ENCODE data around the gene CCDC187. TPM values are rescaled to one million over a fixed set of nuclear protein-coding genes. Genes with fewer than 3 reads are reported as not detected.

Gene CCDC187
- total and polyA plus RNA-seq, 2 of the 13 experiments (the other 11 are each of a cell fraction or from before 2014, with no cell fraction given), result 0.03 to 0.13 TPM

DNA sequence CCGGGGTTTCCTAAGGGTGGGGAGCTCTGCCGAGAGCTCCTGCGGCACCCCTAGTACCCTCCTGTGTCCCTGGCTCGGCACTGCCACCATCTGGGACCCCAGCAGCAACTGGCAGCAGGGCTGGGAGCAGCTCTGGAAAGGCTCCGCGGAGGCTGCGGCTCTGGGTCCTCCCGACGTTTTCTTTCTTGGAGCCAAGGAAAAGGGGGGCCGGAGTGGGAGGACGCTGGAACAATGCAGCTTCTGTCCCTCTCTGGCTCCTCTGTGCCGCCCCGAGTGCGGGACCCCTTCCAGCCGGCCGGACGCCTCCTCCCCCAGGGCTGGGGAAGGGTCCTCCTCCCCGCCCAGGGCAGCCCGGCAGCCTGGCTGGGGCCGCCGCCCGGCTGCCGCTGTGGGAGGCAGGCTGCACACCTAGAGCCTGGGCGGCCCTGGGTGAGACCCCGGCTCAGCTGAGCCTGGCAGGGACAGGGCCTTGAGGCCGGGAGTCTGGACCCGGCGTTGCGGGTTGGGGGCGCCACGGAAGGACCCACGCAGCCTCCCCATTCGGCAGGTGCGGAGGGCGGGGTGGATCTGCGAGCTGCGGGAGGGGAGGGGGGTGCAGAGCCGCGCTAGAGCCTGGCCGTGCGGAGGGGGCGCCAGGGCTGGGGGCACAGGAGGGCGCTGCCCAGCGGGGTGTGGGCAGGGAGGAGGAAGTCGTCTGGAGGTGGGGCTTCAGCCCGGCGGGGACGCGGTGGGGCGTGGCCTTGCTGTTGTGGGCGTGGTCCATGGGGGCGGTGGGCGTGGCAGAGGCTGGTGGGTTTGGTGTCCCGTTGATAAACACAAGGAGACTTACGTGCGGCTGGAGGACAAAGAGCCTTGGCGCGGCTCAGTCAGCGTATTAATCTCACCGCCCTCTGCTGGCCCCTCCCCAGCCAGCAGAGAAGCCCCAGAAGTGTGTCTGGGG is 38.6 kb upstream of the CCDC187 start (continued):
- TF ChIP-seq, protein P1, sequence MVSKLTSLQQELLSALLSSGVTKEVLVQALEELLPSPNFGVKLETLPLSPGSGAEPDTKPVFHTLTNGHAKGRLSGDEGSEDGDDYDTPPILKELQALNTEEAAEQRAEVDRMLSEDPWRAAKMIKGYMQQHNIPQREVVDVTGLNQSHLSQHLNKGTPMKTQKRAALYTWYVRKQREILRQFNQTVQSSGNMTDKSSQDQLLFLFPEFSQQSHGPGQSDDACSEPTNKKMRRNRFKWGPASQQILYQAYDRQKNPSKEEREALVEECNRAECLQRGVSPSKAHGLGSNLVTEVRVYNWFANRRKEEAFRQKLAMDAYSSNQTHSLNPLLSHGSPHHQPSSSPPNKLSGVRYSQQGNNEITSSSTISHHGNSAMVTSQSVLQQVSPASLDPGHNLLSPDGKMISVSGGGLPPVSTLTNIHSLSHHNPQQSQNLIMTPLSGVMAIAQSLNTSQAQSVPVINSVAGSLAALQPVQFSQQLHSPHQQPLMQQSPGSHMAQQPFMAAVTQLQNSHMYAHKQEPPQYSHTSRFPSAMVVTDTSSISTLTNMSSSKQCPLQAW (CRISPR knock-in tag; IDR thresholded peaks at IDR 0.05), result no peak
- no peak for TF ChIP-seq ZNF567 (CRISPR knock-in tag; IDR thresholded peaks at IDR 0.05; ENCODE audit: borderline replicate concordance)

DNA sequence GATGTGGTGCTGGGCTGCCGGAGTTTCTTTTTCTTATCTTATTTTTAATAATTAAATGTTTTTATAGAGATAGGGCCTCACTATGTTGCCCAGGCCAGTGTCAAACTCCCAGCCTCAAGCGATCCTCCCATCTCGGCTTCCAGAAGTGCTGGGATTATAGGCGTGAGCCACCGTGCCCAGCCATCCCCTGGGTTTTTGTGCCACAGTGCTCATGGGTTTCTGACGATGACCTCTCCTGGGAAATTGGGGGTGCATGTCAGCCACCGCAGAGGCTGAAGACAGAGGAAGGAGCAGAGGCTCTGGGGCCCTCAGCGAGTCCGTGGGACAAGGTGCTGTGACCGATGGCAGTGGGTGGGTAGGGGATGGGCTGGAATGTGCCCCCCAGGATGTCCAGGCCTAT is 37.9 kb upstream of the CCDC187 start:
- ChIA-PET CTCF (ENCODE audit: low intra/inter-chr PET ratio, low total read pairs) (no interaction called here), POLR2A (no interaction called here)
- Histone ChIP-seq H3K9me3 (ENCODE audit: low read length) (no peaks in the 10 kb centered on the region), H3K36me3 (replicated peaks in 1 of 2; ENCODE audit: control insufficient read depth in 1 of 2, insufficient read depth in 2 of 2, low read length in 2 of 2) (no peaks in the 10 kb centered on the region), H3K79me2 (ENCODE audit: insufficient read depth, low read length) (no peaks in the 10 kb centered on the region), H2AFZ (ENCODE audit: low read length) (no peak overlapping the region), H3K4me3 (replicated peaks in 1 of 3; ENCODE audit: insufficient read depth in 1 of 3, low read depth in 2 of 3, low read length in 3 of 3) (no peak overlapping the region), H3K4me1 (ENCODE audit: insufficient read depth, low read length) (peaks cover 62% of the 10 kb centered on the region), H3K27ac (ENCODE audit: extremely low read length, insufficient read depth, low read length) (no peak overlapping the region), H4K20me1 (ENCODE audit: insufficient read depth, low read length) (no peaks in the 10 kb centered on the region), H3K9ac (ENCODE audit: insufficient read depth, low read depth, low read length) (no peak overlapping the region), H3K4me2 (ENCODE audit: low read depth, low read length) (no peak overlapping the region), H3K27me3 (ENCODE audit: control insufficient read depth in 1 of 2, insufficient read depth in 2 of 2, low read length in 2 of 2) (peaks cover 0 to 9% of the 10 kb centered on the region in 2 experiments; a peak in 2 of 5 replicates)
- in situ Hi-C loops (cut with HindIII; ENCODE audit: extremely low pct_ligation_motif_present, low pct_unique_long_range_greater_than_20kb) (loop anchor here (25.0 kb wide), 1 partner anchor 296 kb away; no protein-coding TSS in a partner anchor), intact Hi-C loops (cut with micrococcal nuclease; ENCODE audit: unreplicated experiment) (no loop called here)
- BruUV-seq (replicated peaks), result no TSS peak
- 86% methylated on average over 10 of the region's 10 CpGs for WGBS (ENCODE audit: low lambda C conversion rate)
- no peak for TF ChIP-seq ZNF792 (CRISPR knock-in tag; IDR thresholded peaks at IDR 0.05)
- TF ChIP-seq, protein P2, sequence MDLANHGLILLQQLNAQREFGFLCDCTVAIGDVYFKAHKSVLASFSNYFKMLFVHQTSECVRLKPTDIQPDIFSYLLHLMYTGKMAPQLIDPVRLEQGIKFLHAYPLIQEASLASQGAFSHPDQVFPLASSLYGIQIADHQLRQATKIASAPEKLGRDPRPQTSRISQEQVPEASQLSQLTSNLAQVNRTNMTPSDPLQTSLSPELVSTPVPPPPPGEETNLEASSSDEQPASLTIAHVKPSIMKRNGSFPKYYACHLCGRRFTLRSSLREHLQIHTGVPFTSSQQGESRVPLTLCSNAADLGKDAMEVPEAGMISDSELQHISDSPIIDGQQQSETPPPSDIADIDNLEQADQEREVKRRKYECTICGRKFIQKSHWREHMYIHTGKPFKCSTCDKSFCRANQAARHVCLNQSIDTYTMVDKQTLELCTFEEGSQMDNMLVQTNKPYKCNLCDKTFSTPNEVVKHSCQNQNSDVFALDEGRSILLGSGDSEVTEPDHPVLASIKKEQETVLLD (CRISPR knock-in tag; IDR thresholded peaks at IDR 0.05; ENCODE audit: low read depth), result no peak
- no peak for ATAC-seq
- DNase-seq (ENCODE audit: low spot score), result no peak
- no peak for FAIRE-seq
